Stimulated activated CD4-positive, alpha-beta T cell treated with anti-CD3 and anti-CD28 coated beads, Interleukin-2, amount 100 ng/mL, for 48 hours (primary cell): ENCODE results near the gene SIVA1.
"Not testable (repeated sequence)": the region's sequence is repeated elsewhere in the genome, so short reads cannot be mapped to it uniquely, and the experiment has no call there.

Source experiments
- DNase-seq, 2 donors: peaks; one replicate each; pipeline ENCODE4 v3.0.0-alpha.2; 2020

SIVA1 gene

DNA sequence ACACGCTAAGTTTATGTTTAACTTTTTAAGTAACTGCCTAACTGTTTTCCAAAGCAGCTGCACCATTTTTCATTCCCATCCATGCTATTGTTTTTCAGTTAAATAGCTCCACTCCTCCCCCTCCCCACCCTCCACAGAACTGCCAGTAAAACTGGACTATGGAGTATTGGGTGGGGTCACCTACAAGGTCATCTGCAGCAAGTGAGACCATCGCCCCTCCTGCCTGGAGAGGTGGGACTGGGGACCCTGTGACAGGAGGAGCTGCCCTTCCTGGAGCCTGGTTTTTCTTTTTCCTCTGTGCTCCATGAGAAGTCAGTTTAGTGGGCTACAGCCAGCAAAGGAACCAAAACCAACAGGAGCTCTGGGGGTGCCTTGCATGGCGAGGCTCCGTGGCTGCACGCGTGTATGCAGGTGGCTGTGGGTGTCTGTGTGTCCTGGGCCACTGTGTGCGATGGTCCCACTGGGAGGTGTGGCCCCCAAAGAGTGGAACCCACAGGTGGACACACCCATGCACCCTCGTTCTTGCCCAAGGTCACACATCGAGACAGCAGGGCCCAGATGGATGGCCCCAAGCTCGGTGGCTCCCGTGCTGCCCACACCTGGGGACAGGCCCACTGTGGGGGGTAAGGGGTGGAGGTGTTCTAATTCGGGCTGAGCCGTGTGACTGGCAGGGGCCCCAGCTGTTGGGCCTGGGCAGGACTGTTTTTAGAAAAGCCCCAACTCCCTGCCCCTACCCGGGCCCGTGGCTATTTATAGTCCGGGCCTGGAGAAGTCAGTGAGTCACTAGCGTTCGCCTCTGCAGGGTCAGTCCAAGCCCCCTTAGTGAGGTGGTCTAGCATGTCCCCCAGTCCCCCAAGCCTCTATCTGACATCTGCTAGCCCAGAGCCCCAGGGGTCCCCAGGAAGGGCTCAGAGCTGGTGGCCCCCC is 31.2 kb upstream of the SIVA1 start:
- DNase-seq, result no peak

GRCh38 chr14:104722938-104723650 is 29.9 kb upstream of the SIVA1 start:
- no peak for DNase-seq

DNA sequence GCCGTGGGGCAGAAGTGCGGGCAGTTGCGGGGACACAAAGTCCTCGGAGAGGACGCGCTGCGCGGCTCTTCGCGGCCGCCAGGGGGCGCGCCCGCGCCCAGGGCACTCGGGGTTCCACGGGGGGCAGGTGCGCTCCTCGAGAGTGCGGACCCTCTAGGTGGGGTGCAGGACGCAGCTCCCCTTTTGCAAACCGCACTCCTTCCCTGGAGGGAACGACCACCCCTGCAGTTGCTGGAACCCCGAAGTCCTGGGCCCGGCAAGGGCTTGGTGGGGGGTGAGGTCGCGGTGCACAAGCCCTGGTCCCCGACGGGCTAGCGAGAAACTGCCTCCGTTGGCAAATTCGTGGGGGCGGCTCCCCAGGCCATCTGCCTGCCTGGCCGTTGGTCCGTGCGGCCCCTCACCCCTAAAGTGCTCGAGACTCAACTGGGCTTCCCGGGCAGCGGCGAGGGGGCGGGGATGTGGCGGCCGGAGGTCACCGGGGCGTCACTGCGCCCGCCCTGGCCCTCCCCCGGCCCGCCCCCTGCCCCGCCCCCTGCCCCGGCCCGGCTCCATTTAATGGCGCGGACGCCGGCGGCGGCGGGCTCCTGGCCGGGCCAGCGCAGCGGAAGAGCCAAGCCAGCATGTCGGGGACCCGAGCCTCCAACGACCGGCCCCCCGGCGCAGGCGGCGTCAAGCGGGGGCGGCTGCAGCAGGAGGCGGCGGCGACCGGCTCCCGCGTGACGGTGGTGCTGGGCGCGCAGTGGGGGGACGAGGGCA is 29.1 kb upstream of the SIVA1 start, which contains the start of gene ADSS1:
TSS of gene ADSS1 (plus strand) at position 579 of the 756 bp plus-strand sequence. CDS start at position 621, 42 bp downstream.
- peak; percentile 54 to 64 for DNase-seq

DNA sequence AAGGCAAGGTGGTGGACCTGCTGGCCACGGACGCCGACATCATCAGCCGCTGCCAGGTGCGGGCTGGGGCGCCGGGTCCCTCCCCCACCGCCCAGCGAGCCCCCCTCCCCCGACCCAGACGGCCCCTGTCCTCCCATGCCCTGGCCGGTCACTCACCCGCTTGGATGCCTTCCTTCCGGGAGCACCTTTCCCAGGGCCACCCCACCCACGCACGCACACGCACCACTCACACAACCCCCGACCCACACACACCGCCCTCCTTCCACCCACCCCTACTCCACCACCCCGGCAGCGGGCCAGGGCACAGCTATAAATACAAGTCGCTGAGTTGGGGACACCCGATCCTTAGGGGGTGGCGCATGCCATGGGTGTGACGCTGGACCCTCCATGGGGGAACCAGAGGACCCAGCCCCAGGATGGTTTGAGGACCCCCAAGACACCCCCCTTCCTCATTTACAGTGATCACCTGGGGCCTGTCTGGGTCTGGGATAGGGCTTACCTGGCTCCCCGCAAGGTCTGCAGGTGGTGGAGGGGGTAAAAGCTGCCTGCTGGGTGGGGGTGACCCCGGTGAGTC is 28.5 kb upstream of the SIVA1 start:
- no peak for DNase-seq

DNA sequence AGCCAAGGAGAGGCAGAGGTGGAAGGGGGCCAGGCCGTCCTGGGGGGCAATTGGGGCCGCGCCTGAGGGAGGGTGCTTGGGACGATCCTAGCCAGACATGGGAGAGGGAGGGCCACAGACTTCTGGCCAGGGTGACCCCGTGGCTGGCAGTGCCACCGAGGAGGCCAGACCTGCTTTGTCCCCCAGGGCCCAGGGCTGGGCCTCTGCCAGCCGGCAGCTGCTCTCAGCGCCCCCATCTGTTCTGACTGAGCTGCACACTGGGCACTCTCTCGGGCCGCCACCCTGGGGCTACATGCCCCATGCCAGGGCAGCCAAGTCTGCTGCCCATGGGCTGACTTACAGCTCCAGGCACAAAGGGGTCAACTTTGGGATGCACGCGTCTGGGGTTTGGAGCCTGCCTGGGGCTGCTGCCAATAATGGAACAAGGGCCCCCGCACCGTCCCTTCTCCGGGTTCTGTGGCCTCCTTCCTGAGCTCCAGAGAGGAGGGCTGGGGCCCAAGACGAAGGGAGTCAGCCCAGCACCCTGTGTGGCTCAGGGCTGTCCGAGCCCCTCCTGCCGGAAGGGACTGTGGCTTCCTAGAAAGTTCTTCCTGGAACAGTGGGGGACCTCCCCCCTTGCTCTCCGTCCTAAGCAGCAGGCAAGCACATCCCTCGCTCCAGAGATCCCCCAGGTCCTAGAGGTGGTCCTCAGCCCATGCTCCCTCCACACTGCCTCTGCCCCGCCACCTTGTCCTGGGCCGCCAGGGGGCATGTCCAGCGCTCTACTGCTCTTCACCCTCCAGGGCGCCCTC is 27.8 kb upstream of the SIVA1 start:
- DNase-seq, result no peak

- DNase-seq, result no peak
These were observed 27.0 kb upstream of the SIVA1 start for GRCh38 chr14:104725772-104726548.

DNA sequence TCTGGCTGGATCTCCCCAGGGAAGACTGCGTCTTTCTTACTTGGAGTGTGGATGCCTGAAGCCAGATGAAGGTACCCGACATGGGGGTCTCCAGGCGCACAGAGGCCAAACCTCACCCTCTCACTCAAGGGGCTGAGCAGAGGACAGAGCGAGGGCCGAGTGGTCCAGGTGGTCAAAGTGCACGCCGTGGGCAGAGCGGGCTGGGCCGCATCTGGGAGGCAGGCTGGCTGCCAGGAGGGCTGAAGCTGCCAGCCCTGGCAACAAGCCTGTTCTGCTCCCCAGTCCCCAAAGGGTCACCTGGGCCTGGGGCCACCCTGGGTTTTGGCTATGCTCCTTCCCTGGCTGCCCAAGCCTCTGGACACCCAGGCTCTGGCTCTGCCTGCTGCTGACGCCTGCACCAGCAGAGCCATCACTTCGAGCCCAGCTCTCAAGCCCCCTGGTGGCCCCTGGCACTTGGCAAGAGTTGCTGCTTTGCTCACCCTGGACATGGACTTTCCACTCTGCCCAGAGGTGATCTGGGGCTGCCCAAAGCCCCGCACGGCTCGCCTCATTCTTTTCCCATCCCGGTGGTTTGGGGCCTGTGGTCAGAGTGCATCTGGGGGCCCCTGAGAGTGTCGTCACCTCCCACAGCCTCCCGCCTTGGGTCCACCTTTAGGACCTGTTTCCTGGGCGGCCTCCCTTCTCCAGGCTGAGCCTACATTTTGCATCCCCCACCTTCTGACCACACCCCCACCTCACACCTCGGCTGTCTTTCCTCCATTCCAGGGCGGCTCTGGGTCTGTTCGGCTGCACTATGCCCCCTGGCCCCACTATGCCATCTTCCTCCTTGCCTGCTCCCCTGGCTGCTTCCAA is 26.1 kb upstream of the SIVA1 start:
- no peak for DNase-seq

GRCh38 chr14:104728631-104729030 is 24.3 kb upstream of the SIVA1 start:
- no peak for DNase-seq

DNA sequence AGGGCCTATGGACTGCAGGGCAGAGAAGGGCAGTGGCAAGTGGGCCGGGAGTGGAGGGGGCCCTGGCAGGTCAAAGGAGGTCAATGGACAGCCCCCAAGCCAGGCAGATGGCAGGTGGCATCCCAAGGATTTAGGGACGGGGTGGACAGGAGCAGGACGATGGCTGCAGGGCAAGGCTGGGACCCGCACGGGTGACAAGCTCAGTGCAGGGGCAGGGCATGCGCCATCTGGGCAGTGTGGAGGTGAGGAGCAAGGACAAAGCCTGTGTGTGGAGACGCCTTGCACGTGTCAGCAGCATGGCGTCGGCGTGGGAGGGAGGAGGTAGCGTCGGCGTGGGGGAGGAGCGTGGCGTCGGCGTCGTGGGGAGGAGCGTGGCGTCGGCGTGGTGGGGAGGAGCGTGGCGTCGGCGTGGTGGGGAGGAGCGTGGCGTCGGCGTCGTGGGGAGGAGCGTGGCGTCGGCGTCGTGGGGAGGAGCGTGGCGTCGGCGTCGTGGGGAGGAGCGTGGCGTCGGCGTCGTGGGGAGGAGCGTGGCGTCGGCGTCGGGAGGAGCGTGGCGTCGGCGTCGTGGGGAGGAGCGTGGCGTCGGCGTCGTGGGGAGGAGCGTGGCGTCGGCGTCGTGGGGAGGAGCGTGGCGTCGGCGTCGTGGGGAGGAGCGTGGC is 23.6 kb upstream of the SIVA1 start:
- not testable (repeated sequence) for DNase-seq

- no peak for DNase-seq
These were observed 23.1 kb upstream of the SIVA1 start for GRCh38 chr14:104729835-104730181.

DNA sequence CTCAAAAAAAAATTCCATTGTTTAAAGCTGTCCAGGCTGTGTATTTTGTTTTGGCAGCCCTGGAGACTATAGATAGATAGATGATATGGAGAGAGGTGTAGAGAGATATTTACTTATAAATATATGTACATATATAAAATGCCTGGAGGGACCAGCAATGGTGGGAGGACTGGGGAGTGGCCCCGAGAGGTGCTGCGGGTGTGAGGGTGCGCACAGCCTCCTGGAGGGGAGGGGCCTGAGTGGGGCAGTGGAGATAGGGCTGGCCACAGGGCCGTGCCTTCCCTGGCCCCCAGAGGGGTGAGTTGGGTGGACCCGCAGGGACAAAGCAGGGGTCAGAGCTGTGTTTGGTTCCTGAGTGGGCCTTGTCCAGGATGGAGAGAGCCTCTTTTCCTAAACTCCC is 22.5 kb upstream of the SIVA1 start:
- no peak for DNase-seq

- no peak for DNase-seq
These were observed 21.3 kb upstream of the SIVA1 start for GRCh38 chr14:104731320-104732294.

GRCh38 chr14:104732355-104732804 is 20.6 kb upstream of the SIVA1 start:
- no peak for DNase-seq

- no peak for DNase-seq
These were observed 19.8 kb upstream of the SIVA1 start for GRCh38 chr14:104732931-104733681.

- DNase-seq, result no peak
These were observed 18.8 kb upstream of the SIVA1 start for GRCh38 chr14:104734051-104734587.

DNA sequence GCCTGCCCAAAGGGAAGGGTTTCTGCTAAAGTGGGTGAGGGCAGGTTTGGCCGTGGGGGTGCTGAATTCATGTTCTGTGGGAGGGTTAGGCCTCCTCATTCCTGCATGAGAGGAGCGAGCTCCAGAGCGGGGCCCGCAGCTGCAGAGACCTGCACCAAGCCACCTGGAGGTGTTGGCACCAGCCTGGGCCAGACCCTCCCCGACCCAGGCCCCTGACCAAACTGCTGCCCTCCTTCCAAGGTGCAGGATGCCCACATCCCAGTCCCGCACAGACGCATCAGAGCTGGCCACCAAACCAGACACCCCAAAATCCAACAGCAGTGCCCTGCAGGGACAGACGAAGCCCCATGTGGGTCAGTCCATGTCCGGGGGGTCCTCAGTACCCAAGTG is 18.4 kb upstream of the SIVA1 start:
- DNase-seq, result no peak
